ENCODE results near the gene DNAJA4.

GRCh38 chr15:78314181-78314581 is 49.8 kb downstream of the DNAJA4 start:
- TF ChIP-seq CTCF (IDR thresholded peaks at IDR 0.05) (no peak), POLR2AphosphoS5 (IDR thresholded peaks at IDR 0.05) (no peak), POLR2A (IDR thresholded peaks at IDR 0.05) (no peak), EP300 (IDR thresholded peaks at IDR 0.05) (no peak)

All from gastroesophageal sphincter (tissue), 3 donors.